Measurements from ENCODE around the gene SELP.

SELP gene

GRCh38 chr1:169576241-169576934 is 53.5 kb downstream of the SELP start:
- DNase-seq (ENCODE audit: low spot score) = no peak

- no peak for DNase-seq (ENCODE audit: low spot score)
Measured at GRCh38 chr1:169574336-169574735, 55.6 kb downstream of the SELP start.

GRCh38 chr1:169572187-169572586 is 57.7 kb downstream of the SELP start:
- DNase-seq (ENCODE audit: low spot score) = no peak

- DNase-seq (ENCODE audit: low spot score) = no peak
Measured at GRCh38 chr1:169571450-169571849, 58.5 kb downstream of the SELP start.

- DNase-seq (ENCODE audit: low spot score) = no peak
Measured at GRCh38 chr1:169570172-169570574, 59.8 kb downstream of the SELP start.

- no peak for DNase-seq (ENCODE audit: low spot score)
Measured at GRCh38 chr1:169568497-169568896, 61.4 kb downstream of the SELP start.

GRCh38 chr1:169565335-169566271 is 64.3 kb downstream of the SELP start:
- no peak for DNase-seq (ENCODE audit: low spot score)

- DNase-seq (ENCODE audit: low spot score) = no peak
Measured at GRCh38 chr1:169563650-169564049, 66.3 kb downstream of the SELP start.

- DNase-seq (ENCODE audit: low spot score) = no peak
Measured at GRCh38 chr1:169563019-169563615, 66.8 kb downstream of the SELP start.

GRCh38 chr1:169561692-169562091 is 68.2 kb downstream of the SELP start:
- no peak for DNase-seq (ENCODE audit: low spot score)

GRCh38 chr1:169557131-169557530 is 72.8 kb downstream of the SELP start:
- no peak for DNase-seq (ENCODE audit: low spot score)

GRCh38 chr1:169550294-169550693 is 79.6 kb downstream of the SELP start:
- DNase-seq (ENCODE audit: low spot score) = peak; percentile 52

- no peak for DNase-seq (ENCODE audit: low spot score)
Measured at GRCh38 chr1:169548282-169548681, 81.6 kb downstream of the SELP start.

GRCh38 chr1:169546087-169546995 is 83.6 kb downstream of the SELP start:
- peak; percentile 80 for DNase-seq (ENCODE audit: low spot score)

- no peak for DNase-seq (ENCODE audit: low spot score)
Measured at GRCh38 chr1:169545472-169545871, 84.5 kb downstream of the SELP start.

- no peak for DNase-seq (ENCODE audit: low spot score)
Measured at GRCh38 chr1:169538998-169539871, 90.7 kb downstream of the SELP start.
